IPS-18a (cell line): Measurements from ENCODE around the gene KLF16.
"Not testable (repeated sequence)": the region's sequence is repeated elsewhere in the genome, so short reads cannot be mapped to it uniquely, and the experiment has no call there.

Experiments used
- H3K27ac ChIP-seq: one replicate; pipeline ENCODE4 v1.5.1; 2013; ENCODE audit warnings: low read length
- H3K27me3 ChIP-seq: one replicate; pipeline ENCODE4 v1.6.1; 2013; ENCODE audit warnings: mild to moderate bottlenecking, low read length; ENCODE audit not compliant: control insufficient read depth, insufficient read depth
- H3K36me3 ChIP-seq: one replicate; pipeline ENCODE4 v1.6.1; 2013; ENCODE audit warnings: low read depth, low read length; ENCODE audit not compliant: control insufficient read depth
- H3K4me1 ChIP-seq: one replicate; pipeline ENCODE4 v1.6.1; 2013; ENCODE audit warnings: low read depth, low read length; ENCODE audit not compliant: control insufficient read depth
- H3K4me3 ChIP-seq: one replicate; pipeline ENCODE4 v1.5.1; 2013; ENCODE audit warnings: low read length
- H3K9ac ChIP-seq: one replicate; pipeline ENCODE4 v1.6.1; 2013; ENCODE audit warnings: mild to moderate bottlenecking, low read length, moderate library complexity
- H3K9me3 ChIP-seq: one replicate; pipeline ENCODE4 v1.6.1; 2013; ENCODE audit warnings: low read depth, low read length; ENCODE audit not compliant: control insufficient read depth

KLF16 gene

DNA sequence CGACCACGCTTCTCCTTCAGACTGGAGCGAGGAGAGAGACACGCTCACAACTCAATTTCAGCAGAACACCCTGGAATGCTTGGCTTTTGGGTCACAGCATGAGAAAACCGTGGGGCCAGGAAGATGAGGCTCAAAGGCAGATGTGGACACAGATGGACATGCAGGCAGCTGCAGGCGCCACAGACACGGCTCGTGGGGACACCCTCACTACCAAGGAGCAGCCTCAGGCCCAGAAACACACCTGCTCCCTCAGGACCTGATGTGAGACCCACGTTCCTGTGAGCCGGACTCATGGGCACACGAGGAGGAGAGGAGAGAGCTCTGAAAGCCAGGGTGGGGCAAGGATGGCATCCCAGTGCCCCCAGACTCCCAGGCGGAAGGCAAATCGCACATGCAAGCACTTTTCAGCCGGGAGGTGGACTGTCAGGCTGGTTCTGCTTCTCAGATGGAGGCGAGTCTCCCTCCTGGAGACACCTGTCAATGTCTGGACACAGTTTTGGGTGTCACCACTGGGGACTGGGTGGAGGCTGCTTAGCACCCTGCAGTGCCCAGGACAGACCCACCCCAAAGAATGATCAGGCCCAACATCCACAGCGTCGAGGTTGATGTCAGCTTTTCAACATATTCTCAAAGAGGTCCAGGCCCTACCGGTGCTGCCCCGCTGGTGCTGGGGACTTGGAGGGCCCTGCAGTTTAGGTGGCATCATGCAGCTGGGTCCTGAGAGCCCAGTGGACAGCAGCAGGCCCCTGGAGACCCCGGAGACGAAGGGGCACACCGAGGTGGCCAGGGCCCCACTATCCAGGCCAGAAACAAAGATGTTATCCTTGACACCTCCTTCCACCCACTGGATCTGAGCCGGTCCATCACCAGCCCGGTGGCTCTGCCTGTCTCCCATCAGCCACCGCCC, 19.7 kb upstream of the KLF16 start:
- no peak overlapping the region for H3K4me3 ChIP-seq
- no peak overlapping the region for H3K27ac ChIP-seq
- H3K9me3 ChIP-seq = no peaks in the 10 kb centered on the region
- H3K4me1 ChIP-seq = no peaks in the 10 kb centered on the region
- no peak overlapping the region for H3K9ac ChIP-seq
- peaks cover 7% of the 10 kb centered on the region for H3K27me3 ChIP-seq
- no peaks in the 10 kb centered on the region for H3K36me3 ChIP-seq

DNA sequence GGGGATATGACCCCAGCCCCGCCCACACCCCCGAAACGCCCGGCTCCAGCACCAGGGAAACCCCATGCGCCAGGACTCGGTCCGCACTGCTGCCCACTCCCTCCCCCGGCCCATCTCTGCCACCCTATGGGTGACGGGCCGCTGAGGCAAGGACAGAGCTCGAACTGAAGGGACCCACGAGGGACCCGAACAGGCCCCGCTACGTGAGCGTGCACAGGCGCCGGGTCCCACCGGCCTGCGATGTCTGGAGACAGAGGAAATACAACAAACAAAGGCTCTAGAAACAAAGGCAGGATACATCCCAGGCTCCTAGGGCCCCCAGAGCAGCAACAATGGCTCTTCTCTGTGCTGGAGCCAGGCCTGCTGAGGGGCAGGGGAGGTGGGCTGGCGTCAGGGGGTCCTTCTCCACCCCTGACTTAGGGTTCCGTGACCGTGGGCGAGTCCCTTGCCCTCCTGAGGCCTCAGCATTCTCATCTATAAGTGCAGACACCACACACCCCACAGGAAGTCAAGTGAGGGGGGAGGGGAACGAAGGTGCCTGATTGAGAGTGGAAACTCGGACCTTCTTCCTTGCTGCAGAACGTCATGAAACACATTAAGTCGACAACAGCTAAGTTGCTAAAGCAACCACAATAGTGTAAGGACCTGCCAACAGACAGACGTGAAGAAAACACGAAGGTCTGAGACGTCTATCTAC, 18.9 kb upstream of the KLF16 start:
- no peak overlapping the region for H3K9ac ChIP-seq
- H3K4me3 ChIP-seq = no peak overlapping the region
- H3K9me3 ChIP-seq = no peaks in the 10 kb centered on the region

DNA sequence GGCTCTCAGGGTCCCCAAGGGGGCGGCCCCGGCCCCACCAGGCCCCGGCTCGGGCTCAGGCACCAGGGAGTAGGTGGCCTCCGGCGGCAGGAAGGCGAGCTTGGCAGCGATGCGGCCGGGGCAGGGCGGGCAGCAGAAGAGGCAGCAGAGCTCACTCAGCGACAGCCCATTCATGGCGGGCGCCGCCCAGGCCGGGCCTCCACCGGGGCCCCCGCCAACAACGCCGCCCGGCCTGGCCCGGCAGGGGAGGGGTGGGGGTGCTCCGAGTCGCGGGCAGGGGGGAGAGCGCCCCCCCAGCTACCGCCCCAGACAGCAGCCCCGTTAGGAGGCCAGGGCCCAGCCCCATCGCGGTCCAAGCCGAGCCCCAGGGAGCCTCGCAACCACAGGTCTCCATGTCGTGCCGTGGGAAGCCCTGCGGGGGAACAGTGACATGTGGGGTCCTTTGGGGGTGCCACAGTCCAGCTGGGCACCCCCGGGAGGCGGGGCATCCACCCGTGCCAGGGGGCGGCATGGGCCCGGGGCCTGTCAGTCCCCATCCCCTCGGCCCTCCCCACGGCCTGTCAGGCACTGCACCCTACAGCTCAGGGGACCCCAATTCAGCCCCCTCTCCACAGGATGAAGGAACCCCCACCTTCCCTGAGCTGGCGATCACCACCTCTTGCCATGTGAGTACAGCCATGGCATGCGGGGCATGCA, 18.2 kb upstream of the KLF16 start:
- H3K27me3 ChIP-seq, H3K4me1 ChIP-seq, H3K9ac ChIP-seq, H3K9me3 ChIP-seq, H3K36me3 ChIP-seq, H3K27ac ChIP-seq, H3K4me3 ChIP-seq: not testable (repeated sequence)

More for the DNA sequence above, 18.9 kb upstream of the KLF16 start:
- H3K27me3 ChIP-seq = peaks cover 7% of the 10 kb centered on the region
- no peak overlapping the region for H3K27ac ChIP-seq
- no peaks in the 10 kb centered on the region for H3K4me1 ChIP-seq
- H3K36me3 ChIP-seq = no peaks in the 10 kb centered on the region

DNA sequence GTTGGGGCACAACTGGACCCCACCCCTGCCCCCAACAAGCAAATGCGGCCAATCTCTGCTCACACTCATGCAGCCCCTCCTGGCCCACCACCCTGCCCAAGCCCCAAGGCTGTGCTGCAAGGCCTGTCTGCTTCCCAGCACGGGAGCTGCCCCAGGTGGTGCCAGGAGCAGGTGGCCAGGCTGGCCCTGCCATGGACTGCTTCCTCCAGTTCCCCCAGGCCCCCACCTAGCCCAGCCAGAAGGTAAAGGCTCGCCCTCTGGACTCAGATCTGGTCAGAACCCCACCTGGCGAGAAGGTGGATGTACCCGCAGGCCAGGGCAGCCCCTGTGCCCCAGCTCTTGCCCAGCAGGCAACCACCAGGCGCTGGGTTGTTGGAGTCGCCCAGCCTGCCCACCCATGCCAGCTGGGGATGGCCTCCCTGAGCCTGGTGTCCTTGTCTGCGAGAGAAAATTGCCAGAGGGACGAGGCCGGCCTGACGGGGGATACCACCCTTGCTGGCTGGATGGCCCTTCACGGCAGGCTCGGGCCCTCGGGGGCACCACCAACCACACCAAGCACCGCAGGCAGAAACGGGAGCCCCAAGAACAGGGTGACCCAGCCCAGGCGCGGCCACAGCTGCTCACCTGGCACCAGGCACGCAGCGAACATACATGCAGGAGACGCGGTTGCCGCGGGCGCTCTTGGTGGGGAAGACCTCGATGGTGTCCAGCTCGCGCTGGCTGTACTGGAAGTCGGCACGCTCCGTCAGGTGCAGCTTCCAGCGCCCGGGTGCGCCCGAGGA, 17.4 kb upstream of the KLF16 start:
- Histone ChIP-seq H3K27ac (no peak overlapping the region), H3K4me1 (no peaks in the 10 kb centered on the region), H3K36me3 (no peaks in the 10 kb centered on the region), H3K9ac (no peak overlapping the region), H3K9me3 (no peaks in the 10 kb centered on the region), H3K4me3 (no peak overlapping the region), H3K27me3 (peaks cover 11% of the 10 kb centered on the region)

DNA sequence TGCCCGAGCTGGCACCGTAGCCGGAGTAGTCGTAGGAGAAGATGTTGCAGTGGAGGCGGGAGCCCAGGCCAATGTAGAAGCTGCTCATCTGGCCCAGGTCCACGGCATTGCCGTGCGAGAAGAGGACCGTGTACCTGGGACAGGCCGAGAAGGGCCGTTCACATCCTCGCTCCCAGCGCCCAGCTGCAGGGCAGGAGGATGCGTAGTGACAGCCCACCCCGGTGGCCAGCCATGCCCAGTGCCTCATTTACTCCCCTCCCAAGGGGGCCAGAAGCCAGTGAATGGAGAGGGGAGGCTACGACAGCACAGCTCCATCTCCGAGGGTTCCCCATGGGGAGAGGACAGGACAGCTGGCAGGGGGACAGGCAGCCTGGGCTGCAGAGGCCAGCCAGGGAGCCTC, 16.6 kb upstream of the KLF16 start:
- H3K4me1 ChIP-seq, H3K4me3 ChIP-seq, H3K27ac ChIP-seq, H3K9ac ChIP-seq, H3K36me3 ChIP-seq, H3K9me3 ChIP-seq: not testable (repeated sequence)
- peaks cover 15% of the 10 kb centered on the region for H3K27me3 ChIP-seq

DNA sequence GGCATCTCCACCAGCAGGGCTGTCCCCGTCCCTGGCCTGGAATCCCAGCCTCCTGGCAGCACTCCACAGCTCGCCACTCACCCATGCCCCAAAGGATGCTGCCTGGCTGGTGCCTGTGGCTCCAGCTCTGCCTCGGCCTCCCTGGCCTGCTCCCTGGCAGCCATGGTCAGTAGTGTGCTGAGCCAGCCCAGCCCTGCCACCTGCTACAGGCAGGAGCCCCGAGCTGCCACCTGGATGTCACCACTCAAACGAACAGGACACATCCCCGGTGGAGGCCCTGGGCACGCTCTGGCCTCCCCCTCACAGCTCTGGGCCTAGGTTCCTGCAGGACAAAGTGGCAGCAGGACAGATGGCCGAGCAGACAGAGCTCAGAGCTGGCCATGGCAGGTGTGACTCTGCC, 15.2 kb upstream of the KLF16 start:
- H3K4me1 ChIP-seq = peaks cover 10% of the 10 kb centered on the region

DNA sequence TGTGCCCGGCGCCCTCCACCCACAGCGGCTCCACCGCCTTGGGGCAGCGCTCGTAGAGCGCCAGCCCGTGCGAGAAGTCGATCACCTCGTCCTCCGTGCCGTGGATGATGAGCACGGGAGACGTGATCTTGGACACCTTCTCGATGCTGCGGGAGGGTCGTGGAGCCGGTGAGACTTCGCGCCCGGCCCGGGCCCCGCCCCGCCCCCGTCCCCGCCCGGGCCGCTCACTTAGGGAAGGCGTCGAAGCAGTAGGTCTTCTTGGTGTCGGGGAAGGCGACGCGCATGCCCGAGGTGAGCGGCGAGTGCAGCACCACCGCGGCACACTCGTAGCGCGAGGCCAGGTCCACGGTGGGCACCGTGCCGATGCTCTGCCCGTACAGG, 13.9 kb upstream of the KLF16 start:
- H3K27me3 ChIP-seq, H3K9ac ChIP-seq, H3K27ac ChIP-seq, H3K9me3 ChIP-seq, H3K4me3 ChIP-seq, H3K36me3 ChIP-seq: not testable (repeated sequence)
- peaks cover 10% of the 10 kb centered on the region for H3K4me1 ChIP-seq

More for the DNA sequence above, 15.2 kb upstream of the KLF16 start:
- H3K36me3 ChIP-seq, H3K9ac ChIP-seq, H3K9me3 ChIP-seq, H3K27me3 ChIP-seq, H3K4me3 ChIP-seq, H3K27ac ChIP-seq: not testable (repeated sequence)

DNA sequence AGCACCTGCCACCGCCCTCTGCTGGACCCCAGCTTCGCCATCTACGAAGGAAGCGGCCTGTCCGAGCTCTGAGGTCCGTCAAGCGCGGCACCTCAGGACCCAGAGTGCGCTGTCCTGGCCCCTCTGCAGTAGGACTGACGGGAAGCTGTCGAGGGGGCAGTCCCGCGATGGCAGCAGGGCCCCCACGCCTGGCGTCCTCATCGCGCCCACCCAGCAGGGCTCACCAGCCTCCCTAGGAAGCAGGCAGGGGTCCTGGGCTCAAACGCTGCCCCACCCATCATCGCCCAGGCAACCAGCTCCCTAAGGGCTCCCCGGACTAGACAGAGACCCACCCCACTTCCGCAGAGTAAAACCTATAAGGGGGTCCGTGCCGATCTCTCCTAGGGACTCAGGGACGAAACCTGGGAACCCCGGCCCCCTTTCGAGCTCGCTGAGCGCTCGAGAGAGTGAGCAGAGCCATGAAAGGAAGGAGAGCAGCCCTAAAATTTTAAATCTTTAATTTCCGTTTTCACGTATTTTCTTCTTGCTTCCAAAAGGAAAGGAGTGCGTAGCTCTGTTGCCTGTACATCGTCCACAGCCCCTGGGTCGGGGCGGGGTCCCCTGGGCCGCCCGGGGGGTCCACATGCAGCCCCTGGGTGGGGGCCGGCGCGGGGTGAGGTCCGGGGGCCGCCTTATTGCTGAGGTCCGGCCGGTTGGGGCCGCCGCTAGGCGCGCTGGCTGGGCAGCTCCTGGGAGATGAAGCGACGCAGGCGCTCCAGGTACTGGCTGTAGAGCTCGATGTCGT, 13.3 kb upstream of the KLF16 start:
- Histone ChIP-seq H3K4me3 (peak overlapping the region; percentile 90), H3K9ac (peak overlapping the region; percentile 82), H3K4me1 (peaks cover 10% of the 10 kb centered on the region)
- not testable (repeated sequence) for H3K27ac ChIP-seq, H3K36me3 ChIP-seq, H3K9me3 ChIP-seq, H3K27me3 ChIP-seq

DNA sequence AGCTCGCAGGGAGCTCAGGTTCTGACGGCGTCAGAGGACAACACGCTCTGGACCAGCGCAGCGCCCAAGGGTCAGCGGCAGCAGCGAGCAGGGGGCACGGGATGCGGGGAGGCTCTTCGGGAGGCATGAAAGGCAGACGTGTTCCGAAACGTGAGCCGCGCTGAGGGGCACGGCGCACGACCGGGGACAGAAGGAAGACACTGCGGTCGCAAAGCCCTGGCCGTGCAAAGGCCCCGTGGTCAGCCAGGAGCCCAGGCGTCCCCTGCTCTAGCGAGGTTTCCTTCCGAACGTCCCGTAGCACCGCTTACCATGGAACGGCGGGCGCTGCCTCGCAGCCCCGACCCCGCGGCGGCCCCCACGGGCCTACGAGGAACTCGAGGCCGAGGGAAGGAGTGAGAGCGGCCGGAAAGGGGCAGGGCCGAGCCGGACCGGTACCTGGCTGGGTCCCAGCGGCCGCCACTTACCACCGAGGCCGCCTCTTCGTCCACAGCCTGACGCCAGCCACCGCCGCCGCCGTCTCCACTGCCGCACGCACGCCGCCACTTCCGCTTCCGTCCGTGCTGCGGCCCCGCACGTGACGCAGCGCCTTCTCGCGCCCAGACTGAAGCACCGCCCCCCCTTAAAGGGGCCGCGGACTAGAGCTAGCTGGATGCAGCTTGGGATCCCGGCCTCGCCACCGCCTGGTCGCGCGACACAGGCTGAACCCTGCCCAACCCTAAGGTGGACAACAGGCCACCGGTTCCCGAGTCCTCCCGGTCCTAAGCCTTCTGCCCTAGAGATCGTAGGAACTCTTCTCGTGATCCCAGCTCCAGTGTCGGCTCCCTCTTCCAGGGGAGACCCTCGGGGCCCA, 12.5 kb upstream of the KLF16 start:
- Histone ChIP-seq H3K27ac (no peak overlapping the region), H3K4me3 (peak overlapping the region; percentile 90), H3K36me3 (no peaks in the 10 kb centered on the region), H3K27me3 (peaks cover 9% of the 10 kb centered on the region), H3K9ac (peak overlapping the region; percentile 82), H3K9me3 (no peaks in the 10 kb centered on the region), H3K4me1 (peaks cover 10% of the 10 kb centered on the region)

DNA sequence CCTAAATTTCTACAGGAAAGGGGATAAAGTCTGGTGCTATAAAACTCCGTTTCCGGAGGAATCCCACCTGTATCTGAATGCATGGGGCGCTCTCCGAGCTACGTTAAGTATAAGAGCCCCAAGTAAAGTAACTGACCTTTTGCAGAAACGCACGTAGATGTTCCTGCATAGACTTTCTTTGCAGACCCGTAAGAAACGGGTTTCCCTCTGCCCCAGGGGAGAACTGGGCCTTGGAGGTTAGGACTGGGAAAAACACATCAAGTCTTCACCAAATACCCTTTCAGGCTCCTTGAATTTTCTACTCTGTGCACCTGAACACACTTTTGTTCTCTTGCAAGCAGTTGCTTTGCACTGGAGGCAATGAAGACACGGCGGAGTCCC, 11.9 kb upstream of the KLF16 start:
- Histone ChIP-seq H3K4me3 (peak overlapping the region; percentile 90), H3K9ac (peak overlapping the region; percentile 82), H3K4me1 (peaks cover 10% of the 10 kb centered on the region)
- H3K9me3 ChIP-seq, H3K27ac ChIP-seq, H3K36me3 ChIP-seq, H3K27me3 ChIP-seq: not testable (repeated sequence)
